ENCODE results near the gene KIF18B. TPM values are rescaled to one million over a fixed set of nuclear protein-coding genes. Genes with fewer than 3 reads are reported as not detected.
A peak's percentile ranks its signal among the peaks of the same experiment; 100 is the strongest.

KIF18B gene
- polyA plus RNA-seq, 2 of the 4 experiments (the other 2 are of a cell fraction), result 19.6 to 41.7 TPM

DNA sequence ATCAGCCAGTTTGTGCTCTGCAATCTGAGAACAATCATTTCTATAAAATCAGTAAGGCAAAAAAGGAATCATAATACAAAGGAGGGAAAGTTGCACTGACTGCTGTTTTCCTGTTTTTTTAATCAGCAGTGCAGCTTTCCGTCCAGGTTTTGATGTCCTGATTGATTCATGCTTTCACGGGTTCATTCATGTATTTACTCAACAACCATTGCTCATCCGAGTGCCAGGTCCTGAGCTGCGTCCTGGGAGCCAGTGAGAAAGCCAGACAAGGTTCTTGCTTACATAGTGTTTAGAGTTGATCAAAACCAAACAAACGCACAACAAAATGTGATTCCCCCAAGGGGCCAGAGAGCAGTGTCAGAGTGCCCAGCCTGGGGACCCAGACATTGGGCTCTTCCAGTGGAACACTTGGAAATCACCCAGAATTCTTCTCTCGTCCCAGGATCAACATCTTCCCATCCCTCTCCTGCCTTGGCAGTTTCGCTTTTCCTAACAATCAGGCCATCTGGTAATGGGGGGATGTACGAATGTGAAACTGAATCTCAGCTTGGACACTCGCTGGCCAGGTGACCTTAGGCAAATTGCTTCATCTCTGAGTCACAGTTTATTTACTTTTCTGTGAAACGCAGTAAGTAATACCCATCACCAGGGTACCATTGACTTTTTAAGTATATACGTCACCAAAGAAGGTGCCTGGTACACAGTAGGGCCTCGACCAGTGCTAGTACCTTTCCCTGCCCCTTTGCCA, 33.8 kb upstream of the KIF18B start (continued):
- no peak for TF ChIP-seq RCOR1 (IDR thresholded peaks at IDR 0.05; ENCODE audit: low read depth, low read length)
- TF ChIP-seq CEBPB (IDR thresholded peaks at IDR 0.05), result peak; percentile 95 to 98
- no peak for TF ChIP-seq KDM5A (IDR thresholded peaks at IDR 0.05)
- no peak for TF ChIP-seq HDAC2 (IDR thresholded peaks at IDR 0.05)
- no peak for TF ChIP-seq E2F6 (IDR thresholded peaks at IDR 0.05; ENCODE audit: borderline replicate concordance, low read depth)
- TF ChIP-seq, protein P1, sequence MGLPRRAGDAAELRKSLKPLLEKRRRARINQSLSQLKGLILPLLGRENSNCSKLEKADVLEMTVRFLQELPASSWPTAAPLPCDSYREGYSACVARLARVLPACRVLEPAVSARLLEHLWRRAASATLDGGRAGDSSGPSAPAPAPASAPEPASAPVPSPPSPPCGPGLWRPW (IDR thresholded peaks at IDR 0.05), result peak; percentile 76; the same call in 1 of the 2 replicates
- no peak for TF ChIP-seq MAFK (IDR thresholded peaks at IDR 0.05; ENCODE audit: partially characterized antibody)
- 0 out of 2 replicates have a peak, but pooled peaks have one; percentile 43 for TF ChIP-seq RARB (CRISPR knock-in tag; IDR thresholded peaks at IDR 0.05)
- TF ChIP-seq JUN (IDR thresholded peaks at IDR 0.05), result peak; percentile 59 to 77; a peak in 3 of 5 replicates
- TF ChIP-seq HOXB5 (CRISPR knock-in tag; IDR thresholded peaks at IDR 0.05), result 0 out of 2 replicates have a peak, but pooled peaks have one; percentile 25

GRCh38 chr17:44979426-44979995, 31.9 kb upstream of the KIF18B start:
- ATAC-seq (no peak), FAIRE-seq (no peak), DNase-seq (ENCODE audit: low read depth in 1 of 2, low spot score in 1 of 2) (no peak)
- ChIA-PET POLR2A (interaction anchor here (1.0 kb wide), 1 partner anchor 11 kb away, joined by 7 read pairs; the partner anchor contains the start of gene C1QL1), CTCF (interaction anchor here (0.6 to 8.9 kb wide), 13 partner anchors 9 to 156 kb away, joined by 3 to 112 read pairs (median 4); partner anchors contain the start of genes ACBD4 and C1QL1)
- H3K4me3 ChIP-seq, result no peak overlapping the region
- whole genome bisulfite sequencing (ENCODE audit: missing lambda C conversion rate), result 91% methylated on average over 9 of the region's 9 CpGs
- H3K27ac ChIP-seq, result peak overlapping the region; percentile 82 to 87; a peak in 5 of 6 replicates
- no peaks in the 10 kb centered on the region for H3K9me3 ChIP-seq
- peak overlapping the region; percentile 85; the same call in 1 of the 3 replicates for H3K4me2 ChIP-seq
- TF ChIP-seq, protein P2, sequence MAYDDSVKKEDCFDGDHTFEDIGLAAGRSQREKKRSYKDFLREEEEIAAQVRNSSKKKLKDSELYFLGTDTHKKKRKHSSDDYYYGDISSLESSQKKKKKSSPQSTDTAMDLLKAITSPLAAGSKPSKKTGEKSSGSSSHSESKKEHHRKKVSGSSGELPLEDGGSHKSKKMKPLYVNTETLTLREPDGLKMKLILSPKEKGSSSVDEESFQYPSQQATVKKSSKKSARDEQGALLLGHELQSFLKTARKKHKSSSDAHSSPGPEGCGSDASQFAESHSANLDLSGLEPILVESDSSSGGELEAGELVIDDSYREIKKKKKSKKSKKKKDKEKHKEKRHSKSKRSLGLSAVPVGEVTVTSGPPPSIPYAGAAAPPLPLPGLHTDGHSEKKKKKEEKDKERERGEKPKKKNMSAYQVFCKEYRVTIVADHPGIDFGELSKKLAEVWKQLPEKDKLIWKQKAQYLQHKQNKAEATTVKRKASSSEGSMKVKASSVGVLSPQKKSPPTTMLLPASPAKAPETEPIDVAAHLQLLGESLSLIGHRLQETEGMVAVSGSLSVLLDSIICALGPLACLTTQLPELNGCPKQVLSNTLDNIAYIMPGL (CRISPR knock-in tag; IDR thresholded peaks at IDR 0.05; ENCODE audit: borderline replicate concordance), result no peak
- TF ChIP-seq NR3C1 (IDR thresholded peaks at IDR 0.05) (no peak), JUNB (IDR thresholded peaks at IDR 0.05) (no peak), ZC3H11A (IDR thresholded peaks at IDR 0.05) (no peak), RFX5 (IDR thresholded peaks at IDR 0.05) (no peak), ZSCAN20 (CRISPR knock-in tag; IDR thresholded peaks at IDR 0.05) (no peak), CBX8 (IDR thresholded peaks at IDR 0.05) (no peak), TFCP2L1 (CRISPR knock-in tag; IDR thresholded peaks at IDR 0.05) (no peak), EP300 (IDR thresholded peaks at IDR 0.05) (no peak), KDM5A (IDR thresholded peaks at IDR 0.05) (no peak), FOSB (CRISPR knock-in tag; IDR thresholded peaks at IDR 0.05) (no peak), MYC (IDR thresholded peaks at IDR 0.05; ENCODE audit: borderline replicate concordance, low read length) (no peak), SREBF2 (IDR thresholded peaks at IDR 0.05) (no peak), NFE2L2 (conservative IDR thresholded peaks at IDR 0.05; ENCODE audit: low read length) (no peak), HOXA7 (CRISPR knock-in tag; IDR thresholded peaks at IDR 0.05) (no peak), FOSL2 (IDR thresholded peaks at IDR 0.05) (no peak), FOSL2 (CRISPR knock-in tag; IDR thresholded peaks at IDR 0.05) (no peak), BHLHE40 (IDR thresholded peaks at IDR 0.05; ENCODE audit: low read depth, low read length) (no peak)
- TF ChIP-seq, protein P1 (IDR thresholded peaks at IDR 0.05), result no peak
- TF ChIP-seq, protein P3, sequence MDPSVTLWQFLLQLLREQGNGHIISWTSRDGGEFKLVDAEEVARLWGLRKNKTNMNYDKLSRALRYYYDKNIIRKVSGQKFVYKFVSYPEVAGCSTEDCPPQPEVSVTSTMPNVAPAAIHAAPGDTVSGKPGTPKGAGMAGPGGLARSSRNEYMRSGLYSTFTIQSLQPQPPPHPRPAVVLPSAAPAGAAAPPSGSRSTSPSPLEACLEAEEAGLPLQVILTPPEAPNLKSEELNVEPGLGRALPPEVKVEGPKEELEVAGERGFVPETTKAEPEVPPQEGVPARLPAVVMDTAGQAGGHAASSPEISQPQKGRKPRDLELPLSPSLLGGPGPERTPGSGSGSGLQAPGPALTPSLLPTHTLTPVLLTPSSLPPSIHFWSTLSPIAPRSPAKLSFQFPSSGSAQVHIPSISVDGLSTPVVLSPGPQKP (IDR thresholded peaks at IDR 0.05; ENCODE audit: low read depth, low read length), result no peak
- H3K4me1 ChIP-seq, result peaks cover 40% of the 10 kb centered on the region
